Measurements from ENCODE around the gene ERO1A.
"Not testable (repeated sequence)": the region's sequence is repeated elsewhere in the genome, so short reads cannot be mapped to it uniquely, and the experiment has no call there.

The ERO1A gene

GRCh38 chr14:52695481-52696091 lies at the start of gene ERO1A:
Gene ERO1A (minus strand): TSS chr14:52695558. CDS start chr14:52695481, 77 bp downstream.
- peaks cover 4% of the 10 kb centered on the region for H3K27me3 ChIP-seq (ENCODE audit: control insufficient read depth, insufficient read depth, low read length)
- no peaks in the 10 kb centered on the region for H3K36me3 ChIP-seq (ENCODE audit: control insufficient read depth, insufficient read depth, low read length)
- H3K4me3 ChIP-seq (ENCODE audit: low read depth, low read length): peak within 1 kb of the TSS; percentile 89
- H3K9me3 ChIP-seq (ENCODE audit: control insufficient read depth, insufficient read depth, low read length): no peaks in the 10 kb centered on the region
- no peaks in the 10 kb centered on the region for H3K4me1 ChIP-seq (ENCODE audit: control insufficient read depth, insufficient read depth, low read length)
- peak within 1 kb of the TSS; percentile 67 for H3K9ac ChIP-seq (ENCODE audit: low read depth, low read length)

- Histone ChIP-seq H3K4me3 (ENCODE audit: low read depth, low read length) (no peak overlapping the region), H3K36me3 (ENCODE audit: control insufficient read depth, insufficient read depth, low read length) (no peaks in the 10 kb centered on the region), H3K9me3 (ENCODE audit: control insufficient read depth, insufficient read depth, low read length) (no peaks in the 10 kb centered on the region), H3K4me1 (ENCODE audit: control insufficient read depth, insufficient read depth, low read length) (no peaks in the 10 kb centered on the region), H3K27me3 (ENCODE audit: control insufficient read depth, insufficient read depth, low read length) (no peaks in the 10 kb centered on the region), H3K9ac (ENCODE audit: low read depth, low read length) (no peak overlapping the region)
Observed at GRCh38 chr14:52741865-52742264, 46.5 kb upstream of the ERO1A start.

GRCh38 chr14:52740751-52741150 lies 45.4 kb upstream of the ERO1A start:
- Histone ChIP-seq H3K9ac (ENCODE audit: low read depth, low read length) (no peak overlapping the region), H3K4me1 (ENCODE audit: control insufficient read depth, insufficient read depth, low read length) (peaks cover 2% of the 10 kb centered on the region), H3K36me3 (ENCODE audit: control insufficient read depth, insufficient read depth, low read length) (no peaks in the 10 kb centered on the region), H3K9me3 (ENCODE audit: control insufficient read depth, insufficient read depth, low read length) (no peaks in the 10 kb centered on the region), H3K4me3 (ENCODE audit: low read depth, low read length) (no peak overlapping the region), H3K27me3 (ENCODE audit: control insufficient read depth, insufficient read depth, low read length) (no peaks in the 10 kb centered on the region)

- H3K36me3 ChIP-seq (ENCODE audit: control insufficient read depth, insufficient read depth, low read length): no peaks in the 10 kb centered on the region
- no peaks in the 10 kb centered on the region for H3K9me3 ChIP-seq (ENCODE audit: control insufficient read depth, insufficient read depth, low read length)
- H3K27me3 ChIP-seq (ENCODE audit: control insufficient read depth, insufficient read depth, low read length): no peaks in the 10 kb centered on the region
- no peak overlapping the region for H3K4me3 ChIP-seq (ENCODE audit: low read depth, low read length)
- peaks cover 9% of the 10 kb centered on the region for H3K4me1 ChIP-seq (ENCODE audit: control insufficient read depth, insufficient read depth, low read length)
- H3K9ac ChIP-seq (ENCODE audit: low read depth, low read length): no peak overlapping the region
Observed at GRCh38 chr14:52738409-52738808, 43.1 kb upstream of the ERO1A start.

GRCh38 chr14:52735921-52736489 lies 40.6 kb upstream of the ERO1A start:
- no peaks in the 10 kb centered on the region for H3K9me3 ChIP-seq (ENCODE audit: control insufficient read depth, insufficient read depth, low read length)
- no peaks in the 10 kb centered on the region for H3K27me3 ChIP-seq (ENCODE audit: control insufficient read depth, insufficient read depth, low read length)
- H3K4me3 ChIP-seq (ENCODE audit: low read depth, low read length): no peak overlapping the region
- H3K36me3 ChIP-seq (ENCODE audit: control insufficient read depth, insufficient read depth, low read length): no peaks in the 10 kb centered on the region
- H3K4me1 ChIP-seq (ENCODE audit: control insufficient read depth, insufficient read depth, low read length): peaks cover 12% of the 10 kb centered on the region
- H3K9ac ChIP-seq (ENCODE audit: low read depth, low read length): no peak overlapping the region

GRCh38 chr14:52733824-52734223 lies 38.5 kb upstream of the ERO1A start:
- Histone ChIP-seq H3K36me3 (ENCODE audit: control insufficient read depth, insufficient read depth, low read length) (no peaks in the 10 kb centered on the region), H3K9ac (ENCODE audit: low read depth, low read length) (no peak overlapping the region), H3K4me3 (ENCODE audit: low read depth, low read length) (peak overlapping the region; percentile 24), H3K9me3 (ENCODE audit: control insufficient read depth, insufficient read depth, low read length) (no peaks in the 10 kb centered on the region), H3K27me3 (ENCODE audit: control insufficient read depth, insufficient read depth, low read length) (no peaks in the 10 kb centered on the region), H3K4me1 (ENCODE audit: control insufficient read depth, insufficient read depth, low read length) (peaks cover 12% of the 10 kb centered on the region)

GRCh38 chr14:52730709-52731111 lies 35.4 kb upstream of the ERO1A start:
- Histone ChIP-seq H3K27me3 (ENCODE audit: control insufficient read depth, insufficient read depth, low read length) (no peaks in the 10 kb centered on the region), H3K36me3 (ENCODE audit: control insufficient read depth, insufficient read depth, low read length) (no peaks in the 10 kb centered on the region), H3K9ac (ENCODE audit: low read depth, low read length) (peak overlapping the region; percentile 90), H3K4me1 (ENCODE audit: control insufficient read depth, insufficient read depth, low read length) (peaks cover 9% of the 10 kb centered on the region), H3K4me3 (ENCODE audit: low read depth, low read length) (peak overlapping the region; percentile 81), H3K9me3 (ENCODE audit: control insufficient read depth, insufficient read depth, low read length) (no peaks in the 10 kb centered on the region)

- H3K36me3 ChIP-seq (ENCODE audit: control insufficient read depth, insufficient read depth, low read length): peaks cover under 1% of the 10 kb centered on the region
- peak within 1 kb of the TSS; percentile 90 for H3K9ac ChIP-seq (ENCODE audit: low read depth, low read length)
- no peaks in the 10 kb centered on the region for H3K9me3 ChIP-seq (ENCODE audit: control insufficient read depth, insufficient read depth, low read length)
- no peaks in the 10 kb centered on the region for H3K27me3 ChIP-seq (ENCODE audit: control insufficient read depth, insufficient read depth, low read length)
- peak within 1 kb of the TSS; percentile 81 for H3K4me3 ChIP-seq (ENCODE audit: low read depth, low read length)
- peaks cover 6% of the 10 kb centered on the region for H3K4me1 ChIP-seq (ENCODE audit: control insufficient read depth, insufficient read depth, low read length)
Observed at GRCh38 chr14:52729925-52730708, 34.8 kb upstream of the ERO1A start, which contains the start of gene STYX. Gene STYX (plus strand): TSS chr14:52730166. CDS start chr14:52730475, 309 bp downstream.

- Histone ChIP-seq H3K27me3 (ENCODE audit: control insufficient read depth, insufficient read depth, low read length) (no peaks in the 10 kb centered on the region), H3K4me1 (ENCODE audit: control insufficient read depth, insufficient read depth, low read length) (peaks cover 6% of the 10 kb centered on the region), H3K9me3 (ENCODE audit: control insufficient read depth, insufficient read depth, low read length) (no peaks in the 10 kb centered on the region), H3K4me3 (ENCODE audit: low read depth, low read length) (peak overlapping the region; percentile 28), H3K9ac (ENCODE audit: low read depth, low read length) (no peak overlapping the region), H3K36me3 (ENCODE audit: control insufficient read depth, insufficient read depth, low read length) (peaks cover 6% of the 10 kb centered on the region)
Observed at GRCh38 chr14:52729585-52729924, 34.2 kb upstream of the ERO1A start.

- not testable (repeated sequence) for H3K4me3 ChIP-seq (ENCODE audit: low read depth, low read length); H3K9me3 ChIP-seq (ENCODE audit: control insufficient read depth, insufficient read depth, low read length); H3K9ac ChIP-seq (ENCODE audit: low read depth, low read length); H3K27me3 ChIP-seq (ENCODE audit: control insufficient read depth, insufficient read depth, low read length); H3K4me1 ChIP-seq (ENCODE audit: control insufficient read depth, insufficient read depth, low read length)
- peaks cover 10% of the 10 kb centered on the region for H3K36me3 ChIP-seq (ENCODE audit: control insufficient read depth, insufficient read depth, low read length)
Observed at GRCh38 chr14:52729035-52729434, 33.7 kb upstream of the ERO1A start.

GRCh38 chr14:52727509-52727908 lies 32.2 kb upstream of the ERO1A start:
- H3K9me3 ChIP-seq (ENCODE audit: control insufficient read depth, insufficient read depth, low read length); H3K4me3 ChIP-seq (ENCODE audit: low read depth, low read length); H3K9ac ChIP-seq (ENCODE audit: low read depth, low read length); H3K4me1 ChIP-seq (ENCODE audit: control insufficient read depth, insufficient read depth, low read length); H3K27me3 ChIP-seq (ENCODE audit: control insufficient read depth, insufficient read depth, low read length): not testable (repeated sequence)
- H3K36me3 ChIP-seq (ENCODE audit: control insufficient read depth, insufficient read depth, low read length): peaks cover 17% of the 10 kb centered on the region

- H3K9ac ChIP-seq (ENCODE audit: low read depth, low read length): no peak overlapping the region
- no peaks in the 10 kb centered on the region for H3K9me3 ChIP-seq (ENCODE audit: control insufficient read depth, insufficient read depth, low read length)
- H3K4me1 ChIP-seq (ENCODE audit: control insufficient read depth, insufficient read depth, low read length): no peaks in the 10 kb centered on the region
- peaks cover 24% of the 10 kb centered on the region for H3K36me3 ChIP-seq (ENCODE audit: control insufficient read depth, insufficient read depth, low read length)
- H3K27me3 ChIP-seq (ENCODE audit: control insufficient read depth, insufficient read depth, low read length): no peaks in the 10 kb centered on the region
- no peak overlapping the region for H3K4me3 ChIP-seq (ENCODE audit: low read depth, low read length)
Observed at GRCh38 chr14:52724360-52724644, 28.9 kb upstream of the ERO1A start.

All from iPS-15b (cell line).